ENCODE data around the gene C6orf118.

DNA sequence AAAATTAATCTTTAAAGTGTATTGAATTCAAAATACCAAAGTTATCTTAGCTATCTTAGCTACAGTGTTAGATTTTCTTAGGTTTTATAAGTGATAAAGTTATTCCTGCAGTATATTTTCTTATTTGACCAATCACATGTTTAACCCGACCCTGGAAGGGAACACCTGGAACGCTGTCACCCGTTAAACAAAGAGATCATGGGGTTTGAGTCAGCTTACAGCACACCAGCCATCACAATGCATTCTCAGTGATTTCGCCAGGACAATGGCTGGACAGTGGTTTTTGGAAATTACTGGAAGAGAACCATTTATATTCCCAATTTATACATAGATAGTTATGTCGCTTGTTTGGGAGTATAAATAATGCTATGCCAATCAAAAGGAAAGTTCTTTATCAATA lies 10.5 kb downstream of the C6orf118 start:
- TF ChIP-seq TAF1 (IDR thresholded peaks at IDR 0.05; ENCODE audit: borderline replicate concordance, insufficient read depth, low read length) (no peak), POLR2AphosphoS5 (IDR thresholded peaks at IDR 0.05; ENCODE audit: low read depth, low read length) (no peak), FOXP2 (optimal IDR thresholded peaks at IDR 0.05; ENCODE audit: borderline replicate concordance, extremely low read depth, extremely low read length, insufficient read depth) (no peak)
- TF ChIP-seq, protein P1, sequence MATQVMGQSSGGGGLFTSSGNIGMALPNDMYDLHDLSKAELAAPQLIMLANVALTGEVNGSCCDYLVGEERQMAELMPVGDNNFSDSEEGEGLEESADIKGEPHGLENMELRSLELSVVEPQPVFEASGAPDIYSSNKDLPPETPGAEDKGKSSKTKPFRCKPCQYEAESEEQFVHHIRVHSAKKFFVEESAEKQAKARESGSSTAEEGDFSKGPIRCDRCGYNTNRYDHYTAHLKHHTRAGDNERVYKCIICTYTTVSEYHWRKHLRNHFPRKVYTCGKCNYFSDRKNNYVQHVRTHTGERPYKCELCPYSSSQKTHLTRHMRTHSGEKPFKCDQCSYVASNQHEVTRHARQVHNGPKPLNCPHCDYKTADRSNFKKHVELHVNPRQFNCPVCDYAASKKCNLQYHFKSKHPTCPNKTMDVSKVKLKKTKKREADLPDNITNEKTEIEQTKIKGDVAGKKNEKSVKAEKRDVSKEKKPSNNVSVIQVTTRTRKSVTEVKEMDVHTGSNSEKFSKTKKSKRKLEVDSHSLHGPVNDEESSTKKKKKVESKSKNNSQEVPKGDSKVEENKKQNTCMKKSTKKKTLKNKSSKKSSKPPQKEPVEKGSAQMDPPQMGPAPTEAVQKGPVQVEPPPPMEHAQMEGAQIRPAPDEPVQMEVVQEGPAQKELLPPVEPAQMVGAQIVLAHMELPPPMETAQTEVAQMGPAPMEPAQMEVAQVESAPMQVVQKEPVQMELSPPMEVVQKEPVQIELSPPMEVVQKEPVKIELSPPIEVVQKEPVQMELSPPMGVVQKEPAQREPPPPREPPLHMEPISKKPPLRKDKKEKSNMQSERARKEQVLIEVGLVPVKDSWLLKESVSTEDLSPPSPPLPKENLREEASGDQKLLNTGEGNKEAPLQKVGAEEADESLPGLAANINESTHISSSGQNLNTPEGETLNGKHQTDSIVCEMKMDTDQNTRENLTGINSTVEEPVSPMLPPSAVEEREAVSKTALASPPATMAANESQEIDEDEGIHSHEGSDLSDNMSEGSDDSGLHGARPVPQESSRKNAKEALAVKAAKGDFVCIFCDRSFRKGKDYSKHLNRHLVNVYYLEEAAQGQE (IDR thresholded peaks at IDR 0.05; ENCODE audit: insufficient read depth in 1 of 2, low read depth in 2 of 2, low read length in 2 of 2): no peak

All from PFSK-1 (cell line).